IPS DF 6.9 (cell line): Measurements from ENCODE around the gene FLT1.

Experiments used
- DNase-seq: peaks from one replicate; pipeline ENCODE4 v3.0.0-alpha.2; 2013; ENCODE audit warnings: low read depth, low spot score
- H3K27ac ChIP-seq: one replicate; pipeline ENCODE4 v1.5.1; 2013; ENCODE audit warnings: low read length, control low read depth
- H3K27me3 ChIP-seq: 2 replicates; pipeline ENCODE4 v1.6.1; 2013; ENCODE audit warnings: mild to moderate bottlenecking, low read length; ENCODE audit not compliant: control insufficient read depth, insufficient read depth
- H3K36me3 ChIP-seq: 2 replicates; pipeline ENCODE4 v1.6.1; 2013; ENCODE audit warnings: low read length; ENCODE audit not compliant: control insufficient read depth, insufficient read depth
- H3K4me1 ChIP-seq: 2 replicates; pipeline ENCODE4 v1.6.1; 2013; ENCODE audit warnings: low read length; ENCODE audit not compliant: control insufficient read depth, insufficient read depth
- H3K4me3 ChIP-seq: 2 replicates; pipeline ENCODE4 v1.5.1; 2013; ENCODE audit warnings: mild to moderate bottlenecking, low read length
- H3K9me3 ChIP-seq: 2 replicates; pipeline ENCODE4 v1.6.1; 2013; ENCODE audit warnings: low read length, inconsistent platforms; ENCODE audit not compliant: control insufficient read depth, insufficient read depth
- WGBS: extraction: QIAGEN DNeasy Blood & Tissue Kit; methylation state at CpG from one replicate; pipeline ENCODE4 v1.1.7; 2013; ENCODE audit warnings: mixed read lengths, missing lambda C conversion rate; ENCODE audit not compliant: insufficient read length, insufficient coverage; 5-methylcytosine and 5-hydroxymethylcytosine counted together

The FLT1 gene

DNA sequence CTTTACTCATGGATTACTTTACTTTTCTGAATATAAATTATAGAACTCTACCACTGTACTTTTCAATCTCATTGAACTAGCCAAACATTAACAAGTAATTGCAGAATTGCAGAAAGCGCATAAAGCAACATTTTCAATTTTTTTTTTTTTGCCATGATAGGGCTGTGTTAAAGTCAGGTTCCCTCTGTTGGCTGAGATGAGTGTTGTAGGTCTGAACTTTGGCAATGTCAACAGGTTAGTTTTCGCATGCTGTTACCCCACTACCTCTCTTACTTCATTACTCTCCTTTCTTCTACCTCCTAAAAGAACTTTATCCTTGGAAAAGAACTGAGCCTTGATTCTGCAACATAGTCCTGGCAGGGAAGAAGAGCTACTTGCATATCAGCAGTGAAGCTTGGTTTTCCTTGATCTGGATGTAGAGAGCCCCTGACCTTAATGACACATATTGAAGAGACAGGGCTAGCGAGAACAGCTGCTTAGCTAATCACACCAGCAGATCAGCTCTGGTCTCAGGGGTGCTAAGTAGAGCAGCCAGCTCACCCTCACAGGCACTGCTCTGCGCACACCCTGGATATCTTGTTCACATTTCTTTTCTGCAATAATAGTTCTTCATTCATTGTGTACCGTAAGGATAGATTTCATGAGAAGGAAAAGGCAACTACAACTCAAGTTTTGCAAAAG lies 119.5 kb downstream of the FLT1 start:
- H3K4me1 ChIP-seq = no peaks in the 10 kb centered on the region
- DNase-seq = no peak
- no peak overlapping the region for H3K4me3 ChIP-seq
- WGBS = no CpG with 5 or more reads among the region's 5 CpGs
- H3K27me3 ChIP-seq = no peaks in the 10 kb centered on the region
- H3K27ac ChIP-seq = no peak overlapping the region
- H3K9me3 ChIP-seq = no peaks in the 10 kb centered on the region
- H3K36me3 ChIP-seq = no peaks in the 10 kb centered on the region

- DNase-seq = no peak
- no peaks in the 10 kb centered on the region for H3K9me3 ChIP-seq
- H3K4me3 ChIP-seq = no peak overlapping the region
- no CpG with 5 or more reads among the region's 3 CpGs for WGBS
- H3K36me3 ChIP-seq = no peaks in the 10 kb centered on the region
- H3K4me1 ChIP-seq = no peaks in the 10 kb centered on the region
- H3K27me3 ChIP-seq = no peaks in the 10 kb centered on the region
- no peak overlapping the region for H3K27ac ChIP-seq
Observed at GRCh38 chr13:28373810-28374209, 121.1 kb downstream of the FLT1 start.

DNA sequence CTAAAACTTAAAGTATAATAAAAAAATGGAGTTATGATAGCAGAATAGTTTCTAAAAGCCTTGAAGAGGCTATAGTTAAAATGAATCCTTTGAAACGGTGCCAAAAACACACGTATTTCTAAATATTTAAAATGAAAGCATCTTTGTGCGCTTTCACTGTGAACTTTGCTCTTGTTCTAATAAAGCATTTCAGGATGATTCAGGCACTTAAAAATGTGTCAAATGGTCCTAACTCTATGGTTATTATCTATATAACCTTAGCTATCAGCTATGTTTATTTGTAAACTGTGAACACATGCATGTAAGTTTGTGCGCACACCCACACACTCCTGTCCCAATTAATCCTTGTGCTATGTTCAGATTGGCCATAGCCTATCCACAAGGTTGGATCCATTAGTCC lies 124.5 kb downstream of the FLT1 start:
- DNase-seq = no peak
- Histone ChIP-seq H3K27me3 (no peaks in the 10 kb centered on the region), H3K27ac (no peak overlapping the region), H3K4me3 (no peak overlapping the region), H3K4me1 (no peaks in the 10 kb centered on the region), H3K36me3 (no peaks in the 10 kb centered on the region), H3K9me3 (no peaks in the 10 kb centered on the region)
- WGBS = no CpG with 5 or more reads among the region's 4 CpGs

- no CpG with 5 or more reads among the region's 2 CpGs for WGBS
- Histone ChIP-seq H3K36me3 (no peaks in the 10 kb centered on the region), H3K4me3 (no peak overlapping the region), H3K27ac (no peak overlapping the region), H3K27me3 (no peaks in the 10 kb centered on the region), H3K4me1 (no peaks in the 10 kb centered on the region), H3K9me3 (no peaks in the 10 kb centered on the region)
- no peak for DNase-seq
Observed at GRCh38 chr13:28358708-28359107, 136.2 kb downstream of the FLT1 start.

DNA sequence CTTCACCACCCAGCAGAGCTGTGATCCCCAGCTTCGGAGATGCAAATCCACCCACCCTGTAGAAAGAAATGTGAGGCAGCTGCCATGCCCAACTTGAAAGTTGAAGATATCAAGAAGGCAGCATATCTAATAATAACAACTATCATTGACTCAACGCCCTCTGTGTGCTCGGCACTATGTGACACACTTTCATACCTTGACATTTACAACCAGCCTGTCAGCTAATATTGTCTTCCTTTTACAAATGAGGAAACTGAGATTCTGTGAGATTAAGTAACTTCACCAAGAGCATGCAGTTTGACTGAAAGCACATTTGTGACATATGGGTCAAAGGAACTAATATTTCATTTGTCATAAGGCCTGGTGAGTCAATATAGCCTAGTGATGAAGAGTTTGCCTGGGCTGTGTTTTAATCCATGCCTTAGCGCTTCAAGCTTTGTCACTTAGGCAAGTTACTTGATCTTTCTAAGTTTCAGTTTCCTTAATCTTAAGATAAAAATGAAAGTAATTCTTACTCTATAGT lies 137.0 kb downstream of the FLT1 start:
- Histone ChIP-seq H3K9me3 (no peaks in the 10 kb centered on the region), H3K27ac (no peak overlapping the region), H3K4me3 (no peak overlapping the region), H3K4me1 (no peaks in the 10 kb centered on the region), H3K27me3 (no peaks in the 10 kb centered on the region), H3K36me3 (no peaks in the 10 kb centered on the region)
- WGBS = no CpG with 5 or more reads among the region's 4 CpGs
- DNase-seq = no peak

- Histone ChIP-seq H3K27ac (no peak overlapping the region), H3K4me3 (no peak overlapping the region), H3K4me1 (no peaks in the 10 kb centered on the region), H3K27me3 (no peaks in the 10 kb centered on the region), H3K9me3 (no peaks in the 10 kb centered on the region), H3K36me3 (no peaks in the 10 kb centered on the region)
- no peak for DNase-seq
- no CpG with 5 or more reads among the region's 8 CpGs for WGBS
Observed at GRCh38 chr13:28357247-28357825, 137.6 kb downstream of the FLT1 start.

- no peaks in the 10 kb centered on the region for H3K9me3 ChIP-seq
- no peaks in the 10 kb centered on the region for H3K27me3 ChIP-seq
- H3K36me3 ChIP-seq = no peaks in the 10 kb centered on the region
- no peak for DNase-seq
- no peaks in the 10 kb centered on the region for H3K4me1 ChIP-seq
- H3K27ac ChIP-seq = no peak overlapping the region
- WGBS = no CpG with 5 or more reads among the region's 5 CpGs
- H3K4me3 ChIP-seq = no peak overlapping the region
Observed at GRCh38 chr13:28356561-28357021, 138.3 kb downstream of the FLT1 start.

DNA sequence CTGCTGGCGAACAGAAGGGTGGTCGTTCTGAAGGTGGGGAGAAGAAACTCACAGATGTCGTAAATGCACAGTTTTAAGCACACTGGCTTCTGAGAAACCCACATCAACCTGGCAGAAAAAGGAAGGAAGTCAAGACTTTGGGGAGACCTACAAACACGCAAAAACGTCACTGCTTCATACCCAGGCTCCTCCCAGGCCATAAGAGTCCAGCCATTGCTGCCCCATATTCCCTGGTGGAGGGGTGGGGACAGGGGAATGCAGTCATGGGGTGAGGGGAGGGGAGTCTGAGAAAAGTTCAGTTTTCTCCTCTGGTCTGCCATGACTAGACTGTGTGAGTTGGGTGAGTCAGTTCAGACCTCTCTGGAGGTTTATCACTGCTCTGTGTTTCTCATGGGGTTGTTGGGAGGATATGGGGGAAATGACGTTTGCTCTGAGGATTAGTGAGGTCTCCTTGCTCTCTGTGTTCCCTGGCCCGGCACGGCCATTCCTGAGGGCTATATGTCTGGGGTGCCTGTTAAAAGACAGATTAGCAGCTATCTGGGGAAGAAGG lies 139.0 kb downstream of the FLT1 start:
- H3K27me3 ChIP-seq = no peaks in the 10 kb centered on the region
- no peak overlapping the region for H3K4me3 ChIP-seq
- no peak for DNase-seq
- WGBS = no CpG with 5 or more reads among the region's 8 CpGs
- no peaks in the 10 kb centered on the region for H3K36me3 ChIP-seq
- no peak overlapping the region for H3K27ac ChIP-seq
- no peaks in the 10 kb centered on the region for H3K9me3 ChIP-seq
- H3K4me1 ChIP-seq = no peaks in the 10 kb centered on the region

- H3K27me3 ChIP-seq = no peaks in the 10 kb centered on the region
- no CpG with 5 or more reads among the region's 14 CpGs for WGBS
- no peak overlapping the region for H3K27ac ChIP-seq
- H3K4me3 ChIP-seq = no peak overlapping the region
- H3K4me1 ChIP-seq = no peaks in the 10 kb centered on the region
- no peak for DNase-seq
- no peaks in the 10 kb centered on the region for H3K9me3 ChIP-seq
- no peaks in the 10 kb centered on the region for H3K36me3 ChIP-seq
Observed at GRCh38 chr13:28355046-28355821, 139.7 kb downstream of the FLT1 start.

DNA sequence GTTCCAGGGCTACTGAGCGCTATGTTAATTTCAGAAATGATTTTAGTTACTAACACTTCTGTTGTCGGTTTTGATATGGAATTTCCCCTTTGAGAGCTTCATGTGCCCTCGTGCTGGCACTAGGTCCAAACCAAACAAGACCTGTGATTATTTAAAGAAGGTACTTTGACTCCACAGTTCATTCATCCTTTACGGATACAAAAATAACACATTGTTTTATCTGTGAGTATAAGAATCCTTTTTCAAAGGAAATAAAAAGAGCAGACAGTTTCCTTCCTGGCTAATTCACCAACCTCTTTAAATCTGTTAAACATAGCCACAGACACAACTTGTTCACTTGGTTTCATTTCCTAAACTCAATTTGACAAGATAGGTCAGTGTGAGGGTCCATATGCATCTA lies 141.2 kb downstream of the FLT1 start:
- no peaks in the 10 kb centered on the region for H3K9me3 ChIP-seq
- H3K27me3 ChIP-seq = no peaks in the 10 kb centered on the region
- H3K27ac ChIP-seq = no peak overlapping the region
- no peak overlapping the region for H3K4me3 ChIP-seq
- WGBS = no CpG with 5 or more reads among the region's 4 CpGs
- DNase-seq = no peak
- no peaks in the 10 kb centered on the region for H3K4me1 ChIP-seq
- no peaks in the 10 kb centered on the region for H3K36me3 ChIP-seq
